22Rv1 (cell line): ENCODE data around the gene APBA2.

Experiments used
- H3K27ac ChIP-seq: fragments of 450-650 bp; 2 replicates; pipeline ENCODE4 v1.5.1; 2017
- CTCF ChIP-seq: fragments of 450-650 bp; IDR thresholded peaks from 2 replicates; pipeline ENCODE4 v1.5.1; 2017; ENCODE audit warnings: mild to moderate bottlenecking
- ZFX ChIP-seq: fragments of 450-650 bp; IDR thresholded peaks from 2 replicates; pipeline ENCODE4 v1.6.1; 2017; ENCODE audit warnings: antibody characterized with exemption, borderline replicate concordance

Gene APBA2

DNA sequence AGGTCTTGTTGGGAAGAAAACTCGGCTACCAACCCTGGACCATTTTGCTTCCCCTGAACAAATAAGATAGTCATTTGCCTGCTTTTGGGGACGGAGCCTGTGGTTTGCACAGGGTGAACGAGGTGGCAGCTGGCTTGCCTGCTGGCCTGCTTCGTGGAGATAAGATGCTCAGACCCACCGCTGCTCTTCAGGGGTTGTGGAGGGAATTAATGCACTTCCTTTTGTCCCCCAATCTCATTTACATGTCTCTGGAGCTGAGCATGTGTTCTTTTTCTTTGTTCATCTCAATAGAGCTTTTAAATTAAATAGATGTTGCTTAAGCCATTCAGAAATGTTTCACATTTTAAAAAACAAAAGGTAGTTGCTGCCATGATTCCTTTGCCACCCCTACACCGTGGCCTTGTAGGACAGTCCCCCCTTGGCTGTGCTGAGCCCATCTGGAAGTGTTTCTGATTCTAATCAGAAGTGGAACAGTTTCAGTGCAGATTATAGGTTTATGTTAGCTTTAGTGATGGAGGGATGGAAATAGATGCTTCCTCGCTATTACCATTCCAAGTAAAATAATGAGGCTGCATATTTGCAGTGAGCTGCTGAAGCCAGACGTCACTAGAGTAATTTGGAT, 25.6 kb downstream of the APBA2 start:
- H3K27ac ChIP-seq: no peak overlapping the region
- TF ChIP-seq ZFX (no peak), CTCF (no peak)

DNA sequence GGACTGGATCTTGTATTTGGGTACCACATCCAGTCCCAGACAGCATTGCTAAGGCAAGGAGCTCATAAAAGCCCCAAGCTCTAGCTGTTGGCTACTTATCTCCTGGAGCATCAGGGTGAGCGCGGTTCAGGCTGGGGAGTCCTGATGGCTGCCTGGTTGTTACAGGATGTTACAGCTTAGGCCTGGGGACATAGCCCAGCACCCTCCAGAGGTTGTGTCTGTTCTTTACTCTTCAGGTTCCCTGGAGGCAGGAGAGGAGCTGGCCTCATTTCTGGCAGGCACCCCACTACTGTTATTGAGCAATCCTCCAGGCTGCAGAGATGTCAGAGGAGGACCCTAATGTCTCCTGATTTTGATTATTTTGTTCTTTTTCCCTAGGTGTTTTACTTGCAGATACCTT, 26.6 kb downstream of the APBA2 start:
- H3K27ac ChIP-seq: no peak overlapping the region
- TF ChIP-seq ZFX (no peak), CTCF (no peak)

- TF ChIP-seq ZFX (no peak), CTCF (no peak)
Measured at GRCh38 chr15:28913171-28913765, 27.5 kb downstream of the APBA2 start.

GRCh38 chr15:28914046-28914445, 28.3 kb downstream of the APBA2 start:
- TF ChIP-seq CTCF (no peak), ZFX (no peak)
- H3K27ac ChIP-seq: no peak overlapping the region

More at GRCh38 chr15:28913171-28913765, 27.5 kb downstream of the APBA2 start:
- no peak overlapping the region for H3K27ac ChIP-seq

GRCh38 chr15:28914483-28915023, 28.8 kb downstream of the APBA2 start:
- no peak for TF ChIP-seq CTCF
- no peak for TF ChIP-seq ZFX
- H3K27ac ChIP-seq: no peak overlapping the region

- no peak overlapping the region for H3K27ac ChIP-seq
- TF ChIP-seq CTCF (no peak), ZFX (no peak)
Measured at GRCh38 chr15:28915041-28915810, 29.5 kb downstream of the APBA2 start.
